Measurements from ENCODE around the gene TRAF2.
"Not testable (repeated sequence)": the region's sequence is repeated elsewhere in the genome, so short reads cannot be mapped to it uniquely, and the experiment has no call there.

The TRAF2 gene

GRCh38 chr9:136885950-136886578 is at the start of gene TRAF2:
TRAF2 (plus strand) TSS chr9:136886516; CDS start chr9:136898741, 12,225 bp downstream.
- peak; percentile 97 for DNase-seq

- no peak for DNase-seq
Observed at GRCh38 chr9:136837146-136837855, 49.0 kb upstream of the TRAF2 start.

- DNase-seq = not testable (repeated sequence)
Observed at GRCh38 chr9:136837856-136838277, 48.4 kb upstream of the TRAF2 start.

- DNase-seq = no peak
Observed at GRCh38 chr9:136838314-136839228, 47.7 kb upstream of the TRAF2 start.

GRCh38 chr9:136839229-136840139 is 46.8 kb upstream of the TRAF2 start:
- no peak for DNase-seq

- no peak for DNase-seq
Observed at GRCh38 chr9:136840140-136840876, 46.0 kb upstream of the TRAF2 start.

- no peak for DNase-seq
Observed at GRCh38 chr9:136840877-136841645, 45.3 kb upstream of the TRAF2 start.

GRCh38 chr9:136841646-136842379 is 44.5 kb upstream of the TRAF2 start:
- DNase-seq = not testable (repeated sequence)

- DNase-seq = peak; percentile 78
Observed at GRCh38 chr9:136842380-136842948, 43.9 kb upstream of the TRAF2 start, which contains the start of gene AJM1. AJM1 (plus strand) TSS chr9:136842478; CDS start chr9:136844415, 1,937 bp downstream.

GRCh38 chr9:136843159-136843800 is 43.0 kb upstream of the TRAF2 start:
- DNase-seq = not testable (repeated sequence)

- peak; percentile 52 for DNase-seq
Observed at GRCh38 chr9:136843801-136844740, 42.2 kb upstream of the TRAF2 start.

- no peak for DNase-seq
Observed at GRCh38 chr9:136844761-136845464, 41.4 kb upstream of the TRAF2 start.

- DNase-seq = no peak
Observed at GRCh38 chr9:136845465-136846260, 40.7 kb upstream of the TRAF2 start.

GRCh38 chr9:136846376-136847087 is 39.8 kb upstream of the TRAF2 start:
- DNase-seq = no peak

- no peak for DNase-seq
Observed at GRCh38 chr9:136847088-136847825, 39.1 kb upstream of the TRAF2 start.

Data from CD4-positive, alpha-beta T cell treated with Interferon gamma for 1 hour (primary cell).